ENCODE measurements around the gene PHLDA3. TPM values are rescaled to one million over a fixed set of nuclear protein-coding genes. Genes with fewer than 3 reads are reported as not detected.
"Not testable (repeated sequence)": the region's sequence is repeated elsewhere in the genome, so short reads cannot be mapped to it uniquely, and the experiment has no call there.

Gene PHLDA3
- total RNA-seq, 1 donor from 2014 or later: 115 TPM

- Mint-ChIP-seq H3K4me1 (ENCODE audit: low read depth) (peaks cover 33% of the 10 kb centered on the region), H3K9me3 (ENCODE audit: low read depth) (no peaks in the 10 kb centered on the region), H3K27ac (ENCODE audit: unreplicated experiment) (no peak overlapping the region), H3K4me3 (ENCODE audit: unreplicated experiment) (no peak overlapping the region), H3K27me3 (ENCODE audit: low read depth) (no peaks in the 10 kb centered on the region), H3K36me3 (ENCODE audit: low read depth) (no peaks in the 10 kb centered on the region)
- no peak for DNase-seq (ENCODE audit: low spot score)
- TF ChIP-seq, protein P1, sequence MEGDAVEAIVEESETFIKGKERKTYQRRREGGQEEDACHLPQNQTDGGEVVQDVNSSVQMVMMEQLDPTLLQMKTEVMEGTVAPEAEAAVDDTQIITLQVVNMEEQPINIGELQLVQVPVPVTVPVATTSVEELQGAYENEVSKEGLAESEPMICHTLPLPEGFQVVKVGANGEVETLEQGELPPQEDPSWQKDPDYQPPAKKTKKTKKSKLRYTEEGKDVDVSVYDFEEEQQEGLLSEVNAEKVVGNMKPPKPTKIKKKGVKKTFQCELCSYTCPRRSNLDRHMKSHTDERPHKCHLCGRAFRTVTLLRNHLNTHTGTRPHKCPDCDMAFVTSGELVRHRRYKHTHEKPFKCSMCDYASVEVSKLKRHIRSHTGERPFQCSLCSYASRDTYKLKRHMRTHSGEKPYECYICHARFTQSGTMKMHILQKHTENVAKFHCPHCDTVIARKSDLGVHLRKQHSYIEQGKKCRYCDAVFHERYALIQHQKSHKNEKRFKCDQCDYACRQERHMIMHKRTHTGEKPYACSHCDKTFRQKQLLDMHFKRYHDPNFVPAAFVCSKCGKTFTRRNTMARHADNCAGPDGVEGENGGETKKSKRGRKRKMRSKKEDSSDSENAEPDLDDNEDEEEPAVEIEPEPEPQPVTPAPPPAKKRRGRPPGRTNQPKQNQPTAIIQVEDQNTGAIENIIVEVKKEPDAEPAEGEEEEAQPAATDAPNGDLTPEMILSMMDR (IDR thresholded peaks at IDR 0.05): no peak
These were observed 13.8 kb upstream of the PHLDA3 start for GRCh38 chr1:201482755-201483154.

DNA sequence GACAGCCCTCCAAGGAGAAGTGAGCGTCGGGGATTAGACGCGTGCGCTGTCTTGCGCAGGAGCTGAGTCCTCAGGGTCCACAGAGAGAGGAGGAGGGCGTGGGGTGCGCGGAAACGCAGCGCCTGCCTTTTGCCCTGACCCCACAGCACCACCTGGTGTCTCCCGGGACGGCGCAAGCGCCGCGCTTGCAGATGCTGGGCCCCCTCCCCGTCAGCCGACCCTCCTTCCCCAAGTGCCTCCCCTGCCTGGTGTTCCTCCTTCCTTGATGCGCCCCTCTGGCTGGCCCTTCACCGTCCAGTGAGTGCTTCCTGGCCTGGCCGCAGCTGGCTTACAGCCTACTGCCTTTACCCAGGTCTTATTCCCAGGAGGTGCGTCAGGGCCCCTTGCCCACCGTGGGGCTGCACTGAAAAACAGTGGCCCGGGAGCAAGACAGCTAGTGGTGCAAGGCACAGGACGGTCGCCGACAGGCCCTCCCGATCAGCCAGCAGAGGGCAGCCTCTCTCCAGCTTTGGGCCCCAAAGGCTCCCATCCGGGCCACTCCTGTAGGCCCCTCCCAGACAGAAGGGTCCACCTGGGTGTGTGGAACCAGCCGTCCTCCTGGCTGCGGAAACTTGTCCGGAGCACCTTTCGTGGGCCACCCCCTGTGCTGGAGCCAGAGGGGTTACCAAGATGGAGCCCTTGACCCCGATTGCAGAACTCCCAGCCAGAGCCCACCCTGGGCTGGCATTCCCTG, 12.9 kb upstream of the PHLDA3 start:
- TF ChIP-seq, protein P1 (IDR thresholded peaks at IDR 0.05): peak; percentile 99
- no peaks in the 10 kb centered on the region for H3K9me3 Mint-ChIP-seq (ENCODE audit: low read depth)
- peaks cover 29% of the 10 kb centered on the region for H3K4me1 Mint-ChIP-seq (ENCODE audit: low read depth)
- peak; percentile 95 for DNase-seq (ENCODE audit: low spot score)
- no peak overlapping the region for H3K27ac Mint-ChIP-seq (ENCODE audit: unreplicated experiment)
- H3K4me3 Mint-ChIP-seq (ENCODE audit: unreplicated experiment): no peak overlapping the region
- H3K36me3 Mint-ChIP-seq (ENCODE audit: low read depth): no peaks in the 10 kb centered on the region
- no peaks in the 10 kb centered on the region for H3K27me3 Mint-ChIP-seq (ENCODE audit: low read depth)

GRCh38 chr1:201481004-201481380, 12.0 kb upstream of the PHLDA3 start:
- TF ChIP-seq, protein P1 (IDR thresholded peaks at IDR 0.05): no peak
- Mint-ChIP-seq H3K27ac (ENCODE audit: unreplicated experiment) (no peak overlapping the region), H3K4me3 (ENCODE audit: unreplicated experiment) (peak overlapping the region; percentile 41), H3K9me3 (ENCODE audit: low read depth) (no peaks in the 10 kb centered on the region), H3K4me1 (ENCODE audit: low read depth) (peaks cover 26% of the 10 kb centered on the region), H3K36me3 (ENCODE audit: low read depth) (no peaks in the 10 kb centered on the region), H3K27me3 (ENCODE audit: low read depth) (no peaks in the 10 kb centered on the region)
- no peak for DNase-seq (ENCODE audit: low spot score)

DNA sequence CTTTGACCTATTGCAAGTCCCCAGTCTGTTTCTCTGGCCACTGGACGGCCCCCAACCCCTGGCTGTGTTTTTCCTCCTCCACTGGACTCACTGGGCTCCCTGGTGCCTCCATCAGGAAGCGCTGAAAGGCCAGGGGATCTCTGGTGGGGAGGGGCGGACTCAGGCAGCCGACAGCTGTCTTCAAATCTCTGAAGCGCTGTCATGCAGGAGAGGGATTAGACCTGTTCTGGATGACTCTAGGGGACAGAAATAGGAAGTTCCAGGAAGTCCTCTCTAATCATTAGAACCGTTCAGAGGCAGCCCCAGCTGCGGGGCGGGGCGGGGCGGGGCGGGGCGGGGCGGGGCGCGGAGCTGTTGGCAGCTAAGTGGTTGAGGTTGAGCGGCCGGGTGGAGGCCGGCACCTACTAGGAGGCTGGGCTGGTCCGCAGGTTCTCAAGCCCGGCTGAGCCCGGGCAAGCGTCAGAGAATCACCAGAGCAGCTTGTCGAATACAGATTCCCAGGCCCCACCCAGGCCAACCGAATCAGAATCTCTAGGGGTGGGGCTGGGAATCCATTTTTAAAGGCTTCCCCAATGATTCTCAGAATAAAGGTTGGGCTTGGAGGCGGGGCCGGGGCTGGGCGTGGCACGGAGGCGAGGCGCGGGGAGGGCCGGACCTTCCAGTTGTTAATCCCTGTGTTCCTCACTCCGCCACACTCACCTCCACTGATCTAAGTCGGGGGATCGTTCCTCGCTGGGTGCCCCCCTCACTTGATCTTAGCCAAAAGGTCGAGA, 11.4 kb upstream of the PHLDA3 start:
- H3K4me3 Mint-ChIP-seq (ENCODE audit: unreplicated experiment): peak overlapping the region; percentile 54
- H3K4me1 Mint-ChIP-seq (ENCODE audit: low read depth): peaks cover 27% of the 10 kb centered on the region
- TF ChIP-seq, protein P1 (IDR thresholded peaks at IDR 0.05): peak; percentile 35
- H3K9me3 Mint-ChIP-seq (ENCODE audit: low read depth): no peaks in the 10 kb centered on the region
- peak overlapping the region; percentile 68 for H3K27ac Mint-ChIP-seq (ENCODE audit: unreplicated experiment)
- no peaks in the 10 kb centered on the region for H3K27me3 Mint-ChIP-seq (ENCODE audit: low read depth)
- no peak for DNase-seq (ENCODE audit: low spot score)
- no peaks in the 10 kb centered on the region for H3K36me3 Mint-ChIP-seq (ENCODE audit: low read depth)

- no peak overlapping the region for H3K4me3 Mint-ChIP-seq (ENCODE audit: unreplicated experiment)
- peaks cover 33% of the 10 kb centered on the region for H3K4me1 Mint-ChIP-seq (ENCODE audit: low read depth)
- TF ChIP-seq, protein P1 (IDR thresholded peaks at IDR 0.05): no peak
- no peak for DNase-seq (ENCODE audit: low spot score)
- H3K27ac Mint-ChIP-seq (ENCODE audit: unreplicated experiment): no peak overlapping the region
- no peaks in the 10 kb centered on the region for H3K36me3 Mint-ChIP-seq (ENCODE audit: low read depth)
- H3K27me3 Mint-ChIP-seq (ENCODE audit: low read depth): no peaks in the 10 kb centered on the region
- H3K9me3 Mint-ChIP-seq (ENCODE audit: low read depth): no peaks in the 10 kb centered on the region
These were observed 10.3 kb upstream of the PHLDA3 start for GRCh38 chr1:201479201-201479730.

DNA sequence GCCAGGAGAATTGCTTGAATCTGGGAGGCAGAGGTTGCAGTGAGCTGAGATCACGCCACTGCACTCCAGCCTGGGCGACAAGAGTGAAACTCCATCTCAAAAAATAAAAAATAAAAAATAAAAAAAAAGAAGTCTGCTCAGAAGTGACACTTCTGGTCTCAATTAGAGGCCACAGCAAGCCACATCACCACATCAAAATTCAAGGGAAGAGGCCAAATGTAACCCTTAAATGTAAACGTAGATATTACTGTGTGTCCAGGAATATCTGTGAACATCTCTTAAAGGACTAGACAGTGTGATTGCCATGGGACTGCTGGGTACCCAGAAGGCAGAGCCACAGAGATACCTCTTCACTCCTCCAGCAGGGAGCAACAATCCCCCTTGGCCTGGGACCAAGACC, 9.7 kb upstream of the PHLDA3 start:
- not testable (repeated sequence) for H3K27ac Mint-ChIP-seq (ENCODE audit: unreplicated experiment); H3K36me3 Mint-ChIP-seq (ENCODE audit: low read depth); H3K27me3 Mint-ChIP-seq (ENCODE audit: low read depth); DNase-seq (ENCODE audit: low spot score); H3K4me3 Mint-ChIP-seq (ENCODE audit: unreplicated experiment); H3K9me3 Mint-ChIP-seq (ENCODE audit: low read depth)
- H3K4me1 Mint-ChIP-seq (ENCODE audit: low read depth): peaks cover 33% of the 10 kb centered on the region
